Subcutaneous adipose tissue (tissue), 4 donors: ENCODE results near the gene SAMD3. TPM values are rescaled to one million over a fixed set of nuclear protein-coding genes. Genes with fewer than 3 reads are reported as not detected.

ENCODE experiments used
- CTCF ChIP-seq: fragments of 450-650 bp; IDR thresholded peaks from one replicate; pipeline ENCODE4 v1.5.1; 2016; ENCODE audit warnings: low read depth, mild to moderate bottlenecking, control low read depth, antibody characterized with exemption, moderate library complexity
- total RNA-seq, 4 donors: library from RNA; depleted of rRNA; stranded (reverse); fragments of >200 nt; gene quantifications; one replicate each; pipeline ENCODE4 v1.1.0, GENCODE V29; 2016

The SAMD3 gene
- total RNA-seq, 4 donors from 2014 or later: 1.1 to 4.7 (median 2.3) TPM

GRCh38 chr6:130176378-130176777, 46.4 kb downstream of the SAMD3 start:
- TF ChIP-seq CTCF: no peak

- no peak for TF ChIP-seq CTCF
Measured at GRCh38 chr6:130167655-130168054, 55.1 kb downstream of the SAMD3 start.

DNA sequence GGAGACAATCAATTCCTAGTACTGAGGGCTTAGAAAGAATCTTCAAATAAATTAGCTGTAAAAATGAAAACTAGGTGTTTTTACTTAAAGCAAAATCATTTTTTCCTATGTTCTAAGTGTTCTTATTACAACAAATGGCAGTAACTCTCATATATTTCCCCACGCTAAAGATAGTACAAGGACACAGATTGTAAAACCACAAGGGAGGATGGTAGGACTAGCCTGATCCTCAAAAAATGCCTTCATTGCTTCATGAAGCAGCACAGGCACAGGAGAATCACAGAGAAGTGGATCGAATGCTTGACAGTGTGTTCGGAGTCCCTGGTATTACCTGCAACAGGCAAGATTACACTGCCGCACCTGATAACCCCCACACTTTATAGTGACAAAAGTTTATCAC, 58.5 kb downstream of the SAMD3 start:
- TF ChIP-seq CTCF: no peak

DNA sequence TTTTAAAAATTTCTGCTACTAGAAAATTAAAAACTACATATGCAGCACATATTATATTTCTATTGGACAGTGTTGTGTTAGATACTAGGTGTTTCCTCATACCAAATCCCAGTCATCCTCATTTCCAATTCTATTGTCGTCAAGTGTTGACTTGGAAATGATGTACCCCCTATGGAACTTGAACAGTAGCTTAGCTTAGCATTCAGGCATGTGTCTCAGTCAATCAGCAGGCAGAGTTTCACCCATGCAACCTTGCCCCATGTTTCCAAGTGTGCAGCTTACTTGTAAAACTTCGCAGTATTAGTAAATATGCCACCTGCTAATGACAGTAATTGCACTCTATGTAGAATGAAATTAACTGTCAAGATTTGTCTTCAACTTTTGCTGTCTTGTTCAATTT, 59.5 kb downstream of the SAMD3 start:
- no peak for TF ChIP-seq CTCF

- no peak for TF ChIP-seq CTCF
Measured at GRCh38 chr6:130162421-130162820, 60.3 kb downstream of the SAMD3 start.

GRCh38 chr6:130161683-130162404, 60.9 kb downstream of the SAMD3 start:
- TF ChIP-seq CTCF: no peak

DNA sequence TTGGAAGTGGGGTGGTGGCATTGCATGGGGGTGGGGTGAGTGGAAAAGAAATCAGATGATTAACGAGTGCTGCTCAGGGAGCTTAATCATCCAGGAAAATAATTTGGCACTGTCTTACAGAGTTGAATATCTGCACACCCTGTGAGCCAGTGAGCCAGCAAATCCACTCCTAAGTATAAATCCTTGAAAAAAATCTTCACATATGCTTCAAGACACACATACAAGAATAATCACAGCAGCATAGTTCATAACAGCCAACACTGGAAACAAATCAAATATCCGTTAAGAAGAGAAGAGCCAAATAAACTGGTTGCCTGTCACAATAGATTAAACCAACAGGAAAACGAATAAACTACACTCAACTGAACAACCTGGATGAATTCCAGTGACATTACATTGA, 62.8 kb downstream of the SAMD3 start:
- TF ChIP-seq CTCF: no peak
